ENCODE measurements around the gene CEMIP2.
A peak's percentile ranks its signal among the peaks of the same experiment; 100 is the strongest.

CEMIP2 gene

GRCh38 chr9:71763832-71764231 is 4.5 kb downstream of the CEMIP2 start:
- no peaks in the 10 kb centered on the region for H3K9me3 ChIP-seq (ENCODE audit: control insufficient read depth, low read length)
- no peak overlapping the region for H3K4me3 ChIP-seq (ENCODE audit: extremely low read depth, insufficient read depth, low read length, poor library complexity, severe bottlenecking)
- H3K27ac ChIP-seq (ENCODE audit: low read depth, low read length, severe bottlenecking): peak overlapping the region; percentile 34
- H3K36me3 ChIP-seq (ENCODE audit: control insufficient read depth, insufficient read depth, low read length): peaks cover 3% of the 10 kb centered on the region
- H3K4me1 ChIP-seq (ENCODE audit: control insufficient read depth, insufficient read depth, low read length, poor library complexity, severe bottlenecking): peaks cover 29% of the 10 kb centered on the region

- peaks cover 35% of the 10 kb centered on the region for H3K4me1 ChIP-seq (ENCODE audit: control insufficient read depth, insufficient read depth, low read length, poor library complexity, severe bottlenecking)
- peak overlapping the region; percentile 3 for H3K27ac ChIP-seq (ENCODE audit: low read depth, low read length, severe bottlenecking)
- no peak overlapping the region for H3K4me3 ChIP-seq (ENCODE audit: extremely low read depth, insufficient read depth, low read length, poor library complexity, severe bottlenecking)
- H3K9me3 ChIP-seq (ENCODE audit: control insufficient read depth, low read length): no peaks in the 10 kb centered on the region
- no CpG with 5 or more reads among the region's 2 CpGs for WGBS, 2 experiments (ENCODE audit: insufficient coverage in 2 of 2)
- H3K36me3 ChIP-seq (ENCODE audit: control insufficient read depth, insufficient read depth, low read length): peaks cover 3% of the 10 kb centered on the region
Measured at GRCh38 chr9:71762900-71763653, 5.2 kb downstream of the CEMIP2 start.

GRCh38 chr9:71761938-71762353 is 6.4 kb downstream of the CEMIP2 start:
- Histone ChIP-seq H3K36me3 (ENCODE audit: control insufficient read depth, insufficient read depth, low read length) (peaks cover 3% of the 10 kb centered on the region), H3K4me1 (ENCODE audit: control insufficient read depth, insufficient read depth, low read length, poor library complexity, severe bottlenecking) (peaks cover 38% of the 10 kb centered on the region), H3K9me3 (ENCODE audit: control insufficient read depth, low read length) (no peaks in the 10 kb centered on the region), H3K27ac (ENCODE audit: low read depth, low read length, severe bottlenecking) (no peak overlapping the region), H3K4me3 (ENCODE audit: extremely low read depth, insufficient read depth, low read length, poor library complexity, severe bottlenecking) (no peak overlapping the region)
- 89 to 91% methylated on average over 1 to 2 of the region's 5 CpGs for WGBS, 2 experiments (ENCODE audit: insufficient coverage in 2 of 2)

GRCh38 chr9:71760901-71761300 is 7.4 kb downstream of the CEMIP2 start:
- Histone ChIP-seq H3K9me3 (ENCODE audit: control insufficient read depth, low read length) (no peaks in the 10 kb centered on the region), H3K4me1 (ENCODE audit: control insufficient read depth, insufficient read depth, low read length, poor library complexity, severe bottlenecking) (peaks cover 39% of the 10 kb centered on the region)
- WGBS, 2 experiments (ENCODE audit: insufficient coverage in 2 of 2): 25 to 39% methylated on average over 4 to 5 of the region's 5 CpGs

GRCh38 chr9:71758785-71759184 is 9.5 kb downstream of the CEMIP2 start:
- peaks cover 3% of the 10 kb centered on the region for H3K36me3 ChIP-seq (ENCODE audit: control insufficient read depth, insufficient read depth, low read length)
- WGBS, 2 experiments (ENCODE audit: insufficient coverage in 2 of 2): 65 to 81% methylated on average over 2 of the region's 2 CpGs
- H3K4me1 ChIP-seq (ENCODE audit: control insufficient read depth, insufficient read depth, low read length, poor library complexity, severe bottlenecking): peaks cover 23% of the 10 kb centered on the region
- H3K9me3 ChIP-seq (ENCODE audit: control insufficient read depth, low read length): no peaks in the 10 kb centered on the region
- no peak overlapping the region for H3K27ac ChIP-seq (ENCODE audit: low read depth, low read length, severe bottlenecking)
- no peak overlapping the region for H3K4me3 ChIP-seq (ENCODE audit: extremely low read depth, insufficient read depth, low read length, poor library complexity, severe bottlenecking)

More at GRCh38 chr9:71760901-71761300, 7.4 kb downstream of the CEMIP2 start:
- Histone ChIP-seq H3K36me3 (ENCODE audit: control insufficient read depth, insufficient read depth, low read length) (peaks cover 3% of the 10 kb centered on the region), H3K27ac (ENCODE audit: low read depth, low read length, severe bottlenecking) (peak overlapping the region; percentile 34), H3K4me3 (ENCODE audit: extremely low read depth, insufficient read depth, low read length, poor library complexity, severe bottlenecking) (no peak overlapping the region)

- Histone ChIP-seq H3K4me1 (ENCODE audit: control insufficient read depth, insufficient read depth, low read length, poor library complexity, severe bottlenecking) (peaks cover 19% of the 10 kb centered on the region), H3K9me3 (ENCODE audit: control insufficient read depth, low read length) (no peaks in the 10 kb centered on the region)
- 26% methylated on average over 2 to 4 of the region's 4 CpGs for WGBS, 2 experiments (ENCODE audit: insufficient coverage in 2 of 2)
Measured at GRCh38 chr9:71758277-71758676, 10.0 kb downstream of the CEMIP2 start.

GRCh38 chr9:71756753-71757152 is 11.6 kb downstream of the CEMIP2 start:
- peak overlapping the region; percentile 4 for H3K27ac ChIP-seq (ENCODE audit: low read depth, low read length, severe bottlenecking)
- H3K4me1 ChIP-seq (ENCODE audit: control insufficient read depth, insufficient read depth, low read length, poor library complexity, severe bottlenecking): peaks cover 17% of the 10 kb centered on the region
- 60% methylated on average over 1 of the region's 1 CpG; no CpG with 5 or more reads in 1 of the 2 experiments for WGBS, 2 experiments (ENCODE audit: insufficient coverage in 2 of 2)
- H3K4me3 ChIP-seq (ENCODE audit: extremely low read depth, insufficient read depth, low read length, poor library complexity, severe bottlenecking): no peak overlapping the region
- H3K36me3 ChIP-seq (ENCODE audit: control insufficient read depth, insufficient read depth, low read length): peaks cover 3% of the 10 kb centered on the region
- H3K9me3 ChIP-seq (ENCODE audit: control insufficient read depth, low read length): no peaks in the 10 kb centered on the region

More at GRCh38 chr9:71758277-71758676, 10.0 kb downstream of the CEMIP2 start:
- Histone ChIP-seq H3K36me3 (ENCODE audit: control insufficient read depth, insufficient read depth, low read length) (peaks cover 3% of the 10 kb centered on the region), H3K27ac (ENCODE audit: low read depth, low read length, severe bottlenecking) (no peak overlapping the region), H3K4me3 (ENCODE audit: extremely low read depth, insufficient read depth, low read length, poor library complexity, severe bottlenecking) (no peak overlapping the region)

GRCh38 chr9:71755869-71756268 is 12.4 kb downstream of the CEMIP2 start:
- no CpG with 5 or more reads among the region's 1 CpG for WGBS, 2 experiments (ENCODE audit: insufficient coverage in 2 of 2)
- Histone ChIP-seq H3K27ac (ENCODE audit: low read depth, low read length, severe bottlenecking) (no peak overlapping the region), H3K4me1 (ENCODE audit: control insufficient read depth, insufficient read depth, low read length, poor library complexity, severe bottlenecking) (peaks cover 17% of the 10 kb centered on the region), H3K36me3 (ENCODE audit: control insufficient read depth, insufficient read depth, low read length) (peaks cover 4% of the 10 kb centered on the region), H3K9me3 (ENCODE audit: control insufficient read depth, low read length) (no peaks in the 10 kb centered on the region), H3K4me3 (ENCODE audit: extremely low read depth, insufficient read depth, low read length, poor library complexity, severe bottlenecking) (no peak overlapping the region)

- WGBS, 2 experiments (ENCODE audit: insufficient coverage in 2 of 2): 100% methylated on average over 2 of the region's 2 CpGs; no CpG with 5 or more reads in 1 of the 2 experiments
- Histone ChIP-seq H3K36me3 (ENCODE audit: control insufficient read depth, insufficient read depth, low read length) (peaks cover 10% of the 10 kb centered on the region), H3K4me1 (ENCODE audit: control insufficient read depth, insufficient read depth, low read length, poor library complexity, severe bottlenecking) (peaks cover 17% of the 10 kb centered on the region), H3K27ac (ENCODE audit: low read depth, low read length, severe bottlenecking) (no peak overlapping the region), H3K9me3 (ENCODE audit: control insufficient read depth, low read length) (no peaks in the 10 kb centered on the region), H3K4me3 (ENCODE audit: extremely low read depth, insufficient read depth, low read length, poor library complexity, severe bottlenecking) (no peak overlapping the region)
Measured at GRCh38 chr9:71755230-71755629, 13.1 kb downstream of the CEMIP2 start.

- Histone ChIP-seq H3K4me3 (ENCODE audit: extremely low read depth, insufficient read depth, low read length, poor library complexity, severe bottlenecking) (no peak overlapping the region), H3K27ac (ENCODE audit: low read depth, low read length, severe bottlenecking) (no peak overlapping the region), H3K36me3 (ENCODE audit: control insufficient read depth, insufficient read depth, low read length) (peaks cover 21% of the 10 kb centered on the region), H3K9me3 (ENCODE audit: control insufficient read depth, low read length) (no peaks in the 10 kb centered on the region), H3K4me1 (ENCODE audit: control insufficient read depth, insufficient read depth, low read length, poor library complexity, severe bottlenecking) (peaks cover 16% of the 10 kb centered on the region)
- no CpG with 5 or more reads among the region's 4 CpGs for WGBS, 2 experiments (ENCODE audit: insufficient coverage in 2 of 2)
Measured at GRCh38 chr9:71754151-71754550, 14.2 kb downstream of the CEMIP2 start.

- Histone ChIP-seq H3K4me1 (ENCODE audit: control insufficient read depth, insufficient read depth, low read length, poor library complexity, severe bottlenecking) (peaks cover 7% of the 10 kb centered on the region), H3K27ac (ENCODE audit: low read depth, low read length, severe bottlenecking) (peak overlapping the region; percentile 43)
- 60 to 72% methylated on average over 3 of the region's 3 CpGs for WGBS, 2 experiments (ENCODE audit: insufficient coverage in 2 of 2)
Measured at GRCh38 chr9:71752928-71753327, 15.4 kb downstream of the CEMIP2 start.

More at GRCh38 chr9:71752928-71753327, 15.4 kb downstream of the CEMIP2 start:
- H3K36me3 ChIP-seq (ENCODE audit: control insufficient read depth, insufficient read depth, low read length): peaks cover 33% of the 10 kb centered on the region
- no peaks in the 10 kb centered on the region for H3K9me3 ChIP-seq (ENCODE audit: control insufficient read depth, low read length)
- H3K4me3 ChIP-seq (ENCODE audit: extremely low read depth, insufficient read depth, low read length, poor library complexity, severe bottlenecking): no peak overlapping the region
